PC-3 (cell line): ENCODE measurements around the gene ZBTB46. TPM values are rescaled to one million over a fixed set of nuclear protein-coding genes. Genes with fewer than 3 reads are reported as not detected.

Experiments used
- ATAC-seq: fragments of 200-7000 bp; cut with Tn5 transposase; 2 replicates; pipeline ENCODE4 v1.9.1; 2020; ENCODE audit warnings: mild to moderate bottlenecking, moderate library complexity
- BruUV-seq: library from RNA; stranded (reverse); fragments of 400-500 nt; replicated peaks from 2 replicates; lab custom pipeline; 2021; lab: Mats Ljungman, UMichigan
- CTCF ChIA-PET: fragments of 300-600 bp; sonication (Branson Sonifier 250); formaldehyde crosslinking; loops from one replicate; lab custom pipeline; 2022; ENCODE audit warnings: antibody characterized with exemption; lab: Charles Lee
- POLR2A ChIA-PET: fragments of 300-600 bp; sonication (Branson Sonifier 250); formaldehyde crosslinking; loops from one replicate; lab custom pipeline; 2022; ENCODE audit warnings: antibody characterized with exemption; ENCODE audit not compliant: unreplicated experiment; lab: Charles Lee
- DNase-seq: peaks from one replicate; pipeline ENCODE4 v3.0.0-alpha.2; 2015
- H2AFZ ChIP-seq: fragments of 300-600 bp; sonication (generic); 2 replicates; pipeline ENCODE4 v1.6.0; 2016; ENCODE audit warnings: antibody characterized with exemption, low read length
- H3F3A ChIP-seq: fragments of 300-600 bp; sonication (generic); one replicate; pipeline ENCODE4 v1.6.0; 2017; ENCODE audit warnings: antibody characterized with exemption, low read length, control low read depth, mild to moderate bottlenecking; ENCODE audit not compliant: unreplicated experiment
- H3K27ac ChIP-seq: fragments of 300-600 bp; sonication (generic); 2 replicates; pipeline ENCODE4 v1.5.1; 2016; ENCODE audit warnings: mild to moderate bottlenecking, low read length
- H3K27me3 ChIP-seq: fragments of 300-600 bp; sonication (generic); 2 replicates; pipeline ENCODE4 v1.6.1; 2016; ENCODE audit warnings: low read length, mixed read lengths
- H3K36me3 ChIP-seq: fragments of 300-600 bp; sonication (generic); 2 replicates; pipeline ENCODE4 v1.6.1; 2016; ENCODE audit warnings: low read depth, mixed run types, low read length, mixed read lengths
- H3K4me1 ChIP-seq: fragments of 300-600 bp; sonication (generic); 2 replicates; pipeline ENCODE4 v1.5.1; 2016; ENCODE audit warnings: low read length; ENCODE audit not compliant: insufficient read depth
- H3K4me2 ChIP-seq: fragments of 300-600 bp; sonication (generic); 2 replicates; pipeline ENCODE4 v1.6.0; 2016; ENCODE audit warnings: low read length
- H3K4me3 ChIP-seq: fragments of 300-600 bp; sonication (generic); 2 replicates; pipeline ENCODE4 v1.5.1; 2016; ENCODE audit warnings: mild to moderate bottlenecking, low read length, mixed read lengths
- H3K79me2 ChIP-seq: fragments of 300-600 bp; sonication (generic); 2 replicates; pipeline ENCODE4 v1.6.1; 2017; ENCODE audit warnings: low read length, mixed read lengths
- H3K9ac ChIP-seq: fragments of 300-600 bp; sonication (generic); 2 replicates; pipeline ENCODE4 v1.6.0; 2016; ENCODE audit warnings: mild to moderate bottlenecking, low read length
- H3K9me2 ChIP-seq: fragments of 300-600 bp; sonication (generic); replicated peaks from 2 replicates; pipeline ENCODE4 v1.6.1; 2016; ENCODE audit warnings: mixed run types, low read length, mixed read lengths
- H3K9me3 ChIP-seq: fragments of 300-600 bp; sonication (generic); 2 replicates; pipeline ENCODE4 v1.6.1; 2016; ENCODE audit warnings: low read length, mixed read lengths
- H4K20me1 ChIP-seq: fragments of 300-600 bp; sonication (generic); 2 replicates; pipeline ENCODE4 v1.6.1; 2016; ENCODE audit warnings: low read length, mixed read lengths
- EZH2 ChIP-seq: fragments of 300-600 bp; sonication (generic); IDR thresholded peaks from one replicate; pipeline ENCODE4 v1.6.1; 2017; ENCODE audit warnings: antibody characterized with exemption, mild to moderate bottlenecking, low read length; ENCODE audit not compliant: unreplicated experiment
- EZH2phosphoT487 ChIP-seq: fragments of 300-600 bp; sonication (generic); IDR thresholded peaks from 2 replicates; pipeline ENCODE4 v1.6.1; 2018; ENCODE audit warnings: mild to moderate bottlenecking, antibody characterized with exemption, low read length, borderline replicate concordance
- intact Hi-C: fragments of 100-400 bp; cut with micrococcal nuclease; formaldehyde crosslinking; loops from 2 replicates; pipeline ENCODE4 v1.9.0; 2023
- total RNA-seq: library from RNA; depleted of rRNA; stranded (reverse); fragments of >200 nt; gene quantifications from 2 replicates; pipeline ENCODE4 v1.2.3, GENCODE V29; 2014
- TF ChIP-seq, protein P1 (sequence below): fragments of 300-600 bp; sonication (generic); conservative IDR thresholded peaks from 2 replicates; pipeline ENCODE4 v1.5.1; 2017; ENCODE audit warnings: antibody characterized with exemption, low read depth, mild to moderate bottlenecking, low read length

Gene ZBTB46
- total RNA-seq, 1 experiment from 2014 or later: 7.3 TPM

DNA sequence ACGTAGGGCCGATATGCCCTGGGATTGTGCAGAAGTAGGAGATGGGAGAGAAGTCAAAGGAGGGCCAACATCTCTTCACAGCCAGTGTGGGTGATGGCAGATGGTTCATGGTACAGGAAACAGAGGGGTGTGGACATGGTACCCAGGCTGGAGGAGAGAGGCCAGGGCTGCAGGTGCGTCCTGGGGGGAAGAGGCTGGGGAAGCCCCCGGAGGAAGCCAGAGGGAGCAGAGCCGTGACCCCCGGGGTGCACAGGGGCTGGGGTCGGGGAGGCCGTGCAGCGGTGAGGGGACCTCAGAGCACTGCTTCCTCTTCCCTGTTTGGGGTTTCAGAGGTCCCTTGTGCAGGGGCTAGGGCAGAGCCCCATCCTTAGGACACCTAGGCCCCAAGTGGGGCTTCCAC, 11.2 kb upstream of the ZBTB46 start:
- H2AFZ ChIP-seq: no peak overlapping the region
- H3K9ac ChIP-seq: no peak overlapping the region
- no peak overlapping the region for H3K4me3 ChIP-seq
- H4K20me1 ChIP-seq: no peaks in the 10 kb centered on the region
- H3K4me1 ChIP-seq: peaks cover 7% of the 10 kb centered on the region
- BruUV-seq: no TSS peak
- H3K9me2 ChIP-seq: no peaks in the 10 kb centered on the region
- no peaks in the 10 kb centered on the region for H3F3A ChIP-seq
- CTCF ChIA-PET: no interaction called here
- no peaks in the 10 kb centered on the region for H3K36me3 ChIP-seq
- H3K27ac ChIP-seq: no peak overlapping the region
- no peak for ATAC-seq
- no peaks in the 10 kb centered on the region for H3K79me2 ChIP-seq
- TF ChIP-seq EZH2 (no peak), EZH2phosphoT487 (no peak)
- TF ChIP-seq, protein P1, sequence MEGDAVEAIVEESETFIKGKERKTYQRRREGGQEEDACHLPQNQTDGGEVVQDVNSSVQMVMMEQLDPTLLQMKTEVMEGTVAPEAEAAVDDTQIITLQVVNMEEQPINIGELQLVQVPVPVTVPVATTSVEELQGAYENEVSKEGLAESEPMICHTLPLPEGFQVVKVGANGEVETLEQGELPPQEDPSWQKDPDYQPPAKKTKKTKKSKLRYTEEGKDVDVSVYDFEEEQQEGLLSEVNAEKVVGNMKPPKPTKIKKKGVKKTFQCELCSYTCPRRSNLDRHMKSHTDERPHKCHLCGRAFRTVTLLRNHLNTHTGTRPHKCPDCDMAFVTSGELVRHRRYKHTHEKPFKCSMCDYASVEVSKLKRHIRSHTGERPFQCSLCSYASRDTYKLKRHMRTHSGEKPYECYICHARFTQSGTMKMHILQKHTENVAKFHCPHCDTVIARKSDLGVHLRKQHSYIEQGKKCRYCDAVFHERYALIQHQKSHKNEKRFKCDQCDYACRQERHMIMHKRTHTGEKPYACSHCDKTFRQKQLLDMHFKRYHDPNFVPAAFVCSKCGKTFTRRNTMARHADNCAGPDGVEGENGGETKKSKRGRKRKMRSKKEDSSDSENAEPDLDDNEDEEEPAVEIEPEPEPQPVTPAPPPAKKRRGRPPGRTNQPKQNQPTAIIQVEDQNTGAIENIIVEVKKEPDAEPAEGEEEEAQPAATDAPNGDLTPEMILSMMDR: no peak
- peaks cover 8% of the 10 kb centered on the region; the same call in 1 of the 2 replicates for H3K27me3 ChIP-seq
- no peak overlapping the region for H3K4me2 ChIP-seq
- intact Hi-C loops: no loop called here
- no peak for DNase-seq
- POLR2A ChIA-PET: no interaction called here
- no peaks in the 10 kb centered on the region for H3K9me3 ChIP-seq

DNA sequence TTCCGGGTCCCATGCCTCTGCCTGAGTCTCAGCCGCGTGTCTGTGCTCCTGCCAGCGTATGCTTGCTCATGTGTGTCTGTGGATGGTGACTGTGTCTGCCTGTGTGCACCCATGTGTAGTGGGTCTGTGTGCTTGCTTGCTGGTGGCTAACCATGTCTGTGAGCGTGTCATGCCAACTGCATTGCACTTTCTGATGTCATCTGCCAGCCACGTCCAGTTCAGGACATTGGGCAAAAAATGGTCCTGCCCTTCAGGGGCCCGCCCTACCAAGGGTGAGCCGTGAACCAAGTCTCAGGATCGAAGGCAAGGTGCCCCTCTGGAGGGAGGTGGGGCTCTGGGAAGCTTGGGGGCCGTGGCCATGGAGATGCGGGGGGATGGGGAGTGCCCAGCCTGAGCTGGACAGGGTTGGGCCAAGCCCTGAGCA, 9.4 kb upstream of the ZBTB46 start:
- TF ChIP-seq EZH2phosphoT487 (no peak), EZH2 (no peak)
- TF ChIP-seq, protein P1: no peak
- Histone ChIP-seq H3K4me2 (no peak overlapping the region), H3K9me2 (no peaks in the 10 kb centered on the region), H3K79me2 (no peaks in the 10 kb centered on the region), H3F3A (no peaks in the 10 kb centered on the region), H2AFZ (no peak overlapping the region), H4K20me1 (no peaks in the 10 kb centered on the region), H3K27ac (no peak overlapping the region), H3K27me3 (no peaks in the 10 kb centered on the region), H3K9ac (no peak overlapping the region), H3K9me3 (no peaks in the 10 kb centered on the region), H3K36me3 (no peaks in the 10 kb centered on the region), H3K4me1 (no peaks in the 10 kb centered on the region), H3K4me3 (no peak overlapping the region)
- intact Hi-C loops: no loop called here
- POLR2A ChIA-PET: no interaction called here
- CTCF ChIA-PET: no interaction called here
- no peak for DNase-seq
- ATAC-seq: no peak
- no TSS peak for BruUV-seq

DNA sequence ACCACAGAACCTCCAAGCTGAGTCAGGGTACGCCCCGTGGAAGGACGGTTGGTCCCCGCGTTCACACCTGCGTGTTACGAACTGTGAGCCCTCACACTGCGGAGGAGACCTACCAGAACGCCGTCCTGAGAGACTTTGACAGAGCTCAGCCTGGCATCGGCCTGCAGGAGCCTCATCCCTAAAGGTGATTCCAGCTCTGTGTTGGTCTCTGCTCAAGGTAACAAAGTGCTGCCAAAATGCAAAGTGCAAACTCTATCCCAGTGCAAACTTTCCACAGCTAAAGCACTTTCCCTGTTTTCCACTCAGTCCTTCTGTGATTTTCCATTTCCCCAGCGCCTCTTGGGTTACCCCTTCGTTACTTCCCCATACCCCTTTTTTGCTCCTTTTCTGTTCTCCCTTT, 8.6 kb upstream of the ZBTB46 start:
- H3K9me3 ChIP-seq: no peaks in the 10 kb centered on the region
- no peaks in the 10 kb centered on the region for H3K79me2 ChIP-seq
- TF ChIP-seq EZH2: no peak
- TF ChIP-seq, protein P1: no peak
- TF ChIP-seq EZH2phosphoT487: no peak
- ATAC-seq (no peak), DNase-seq (no peak)
- H3K4me1 ChIP-seq: peaks cover 2% of the 10 kb centered on the region; the same call in 1 of the 2 replicates
- no TSS peak for BruUV-seq
- H3K9me2 ChIP-seq: no peaks in the 10 kb centered on the region
- H3F3A ChIP-seq: no peaks in the 10 kb centered on the region
- H3K27me3 ChIP-seq: no peaks in the 10 kb centered on the region
- H3K27ac ChIP-seq: no peak overlapping the region
- CTCF ChIA-PET: no interaction called here
- intact Hi-C loops: no loop called here
- H3K9ac ChIP-seq: no peak overlapping the region
- H3K4me2 ChIP-seq: no peak overlapping the region
- no peak overlapping the region for H3K4me3 ChIP-seq
- H4K20me1 ChIP-seq: no peaks in the 10 kb centered on the region
- H2AFZ ChIP-seq: no peak overlapping the region
- POLR2A ChIA-PET: interaction anchor here (0.7 kb wide), 1 partner anchor 152 kb away, joined by 4 read pairs; no protein-coding TSS in a partner anchor
- H3K36me3 ChIP-seq: no peaks in the 10 kb centered on the region
